T-helper 2 cell treated with Interferon-gamma antibody and Interleukin-4, amounts not matched to agents 5 μg/mL and 100 μg/mL, for 36 hours (primary cell): ENCODE measurements around the gene DDAH1.

Experiments used
- DNase-seq: peaks from one replicate; pipeline ENCODE4 v3.0.0; 2021; ENCODE audit warnings: low spot score
- H3K27ac Mint-ChIP-seq: one replicate; pipeline ENCODE4 v1.8.0; 2021; ENCODE audit warnings: mild to moderate bottlenecking, mixed read lengths
- H3K27me3 Mint-ChIP-seq: one replicate; pipeline ENCODE4 v1.8.0; 2021; ENCODE audit warnings: low read depth, mixed read lengths
- H3K36me3 Mint-ChIP-seq: one replicate; pipeline ENCODE4 v1.8.0; 2021; ENCODE audit warnings: low read depth, mixed read lengths
- H3K4me1 Mint-ChIP-seq: one replicate; pipeline ENCODE4 v1.8.0; 2021; ENCODE audit warnings: low read depth, mixed read lengths
- H3K4me3 Mint-ChIP-seq: one replicate; pipeline ENCODE4 v1.8.0; 2022; ENCODE audit warnings: mild to moderate bottlenecking, moderate library complexity, mixed read lengths
- H3K9me3 Mint-ChIP-seq: one replicate; pipeline ENCODE4 v1.8.0; 2021; ENCODE audit warnings: mixed read lengths

DDAH1 gene

DNA sequence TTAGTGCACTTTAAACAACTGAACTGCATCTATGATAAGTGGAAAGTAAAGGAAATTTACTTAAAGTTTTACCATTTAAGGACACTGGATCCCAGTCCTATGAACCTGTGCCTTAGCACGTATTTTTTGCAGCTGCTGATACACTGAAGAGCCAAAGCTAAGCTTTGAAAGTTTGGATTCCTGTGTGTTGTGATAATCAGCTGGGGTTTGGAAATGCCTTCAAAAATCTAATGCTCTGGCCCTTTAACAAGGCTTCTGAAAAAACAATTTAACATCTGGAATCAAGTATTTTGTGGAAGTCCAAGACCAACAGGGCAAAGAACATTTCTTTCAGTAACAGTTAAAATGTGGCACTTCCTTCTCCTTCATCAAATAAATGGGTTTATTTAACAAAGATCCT lies 51.8 kb downstream of the DDAH1 start:
- DNase-seq, result no peak
- Mint-ChIP-seq H3K9me3 (no peaks in the 10 kb centered on the region), H3K27ac (no peak overlapping the region), H3K4me3 (no peak overlapping the region), H3K4me1 (no peaks in the 10 kb centered on the region), H3K36me3 (no peaks in the 10 kb centered on the region), H3K27me3 (no peaks in the 10 kb centered on the region)

DNA sequence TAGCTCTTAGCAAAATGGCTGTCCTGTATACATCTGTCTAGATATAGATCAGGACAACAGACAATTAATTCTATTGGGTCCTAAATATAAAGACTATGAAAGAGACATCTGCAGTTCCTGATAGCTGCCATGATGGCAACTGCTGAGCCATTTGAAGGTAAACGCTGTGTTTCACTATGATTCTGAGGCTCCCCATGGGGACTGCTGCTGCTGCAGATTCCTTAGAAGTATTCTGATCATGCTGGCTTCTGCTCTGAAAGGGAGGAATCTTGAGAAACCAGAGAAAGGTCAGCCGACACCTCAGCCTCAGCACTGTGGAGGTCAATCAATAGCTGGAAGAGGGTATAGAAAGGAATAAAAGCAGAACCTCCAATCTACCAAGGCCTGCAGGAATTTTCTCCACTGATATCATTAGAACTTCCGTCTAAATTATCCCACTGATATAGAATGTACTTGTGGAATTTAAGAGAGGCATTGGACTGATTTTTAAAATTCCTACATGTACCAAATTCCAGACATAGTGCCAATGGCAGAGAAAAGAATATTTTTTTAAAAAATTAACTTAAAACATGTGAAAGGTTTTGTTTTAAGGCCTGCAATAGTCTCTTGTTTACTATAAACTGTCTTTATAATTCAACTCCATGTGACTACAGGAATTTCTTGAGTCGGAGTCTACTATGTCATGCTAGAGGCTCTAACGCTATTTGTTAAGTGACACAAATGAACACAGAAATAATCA lies 53.2 kb downstream of the DDAH1 start:
- Mint-ChIP-seq H3K27ac (no peak overlapping the region), H3K36me3 (no peaks in the 10 kb centered on the region), H3K27me3 (no peaks in the 10 kb centered on the region), H3K4me3 (no peak overlapping the region), H3K4me1 (no peaks in the 10 kb centered on the region), H3K9me3 (no peaks in the 10 kb centered on the region)
- no peak for DNase-seq

DNA sequence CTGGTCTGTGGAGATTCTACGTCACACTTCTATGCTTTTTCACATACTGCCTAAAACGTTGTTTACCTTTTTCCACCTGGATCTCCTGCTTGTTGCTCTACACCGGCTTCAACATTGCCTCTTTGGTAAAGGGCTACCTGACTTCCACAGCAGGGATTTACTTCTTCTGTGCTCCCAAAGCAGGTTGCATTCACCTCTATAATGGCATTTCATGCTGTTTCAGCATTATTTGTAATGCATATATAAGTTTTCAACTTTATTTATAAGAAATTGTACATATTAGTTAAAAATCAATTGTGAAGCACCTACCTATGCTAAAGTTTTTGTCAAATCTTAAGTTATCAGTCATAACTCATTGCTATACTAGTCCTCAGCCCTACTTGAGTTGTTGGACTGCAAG lies 55.4 kb downstream of the DDAH1 start:
- Mint-ChIP-seq H3K4me1 (no peaks in the 10 kb centered on the region), H3K4me3 (no peak overlapping the region), H3K27me3 (no peaks in the 10 kb centered on the region), H3K27ac (no peak overlapping the region), H3K9me3 (no peaks in the 10 kb centered on the region), H3K36me3 (no peaks in the 10 kb centered on the region)
- DNase-seq, result no peak

DNA sequence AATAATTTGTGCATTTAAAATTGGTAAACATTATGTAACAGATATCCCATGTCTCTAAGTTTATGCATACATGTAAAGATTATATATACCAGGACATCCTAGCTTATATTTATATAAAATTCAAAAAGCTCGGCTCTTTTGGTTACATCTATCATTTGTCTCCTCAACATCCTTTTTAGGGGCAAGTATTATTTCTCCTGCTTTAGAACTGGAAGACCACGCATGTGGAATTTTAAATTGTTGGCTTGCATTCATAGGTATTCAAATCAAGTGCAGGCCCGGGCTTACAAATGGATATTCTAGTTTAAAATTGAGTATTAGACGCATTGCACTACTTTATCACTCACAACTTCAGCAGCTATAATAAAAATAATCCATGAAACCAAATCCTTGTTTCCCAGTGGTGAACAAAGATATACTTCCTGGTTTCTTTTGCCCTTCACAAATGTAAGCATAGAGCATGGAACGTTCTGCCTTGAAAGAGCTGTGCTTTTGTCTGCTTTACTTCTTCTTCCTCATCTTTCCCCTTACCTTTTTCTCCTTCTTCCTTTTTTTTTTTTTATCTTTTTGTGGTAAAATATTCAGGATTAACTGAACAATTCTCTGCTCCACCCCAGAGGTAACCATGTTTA lies 57.1 kb downstream of the DDAH1 start:
- DNase-seq, result no peak
- Mint-ChIP-seq H3K9me3 (no peaks in the 10 kb centered on the region), H3K36me3 (no peaks in the 10 kb centered on the region), H3K4me3 (no peak overlapping the region), H3K27me3 (no peaks in the 10 kb centered on the region), H3K27ac (no peak overlapping the region), H3K4me1 (no peaks in the 10 kb centered on the region)

DNA sequence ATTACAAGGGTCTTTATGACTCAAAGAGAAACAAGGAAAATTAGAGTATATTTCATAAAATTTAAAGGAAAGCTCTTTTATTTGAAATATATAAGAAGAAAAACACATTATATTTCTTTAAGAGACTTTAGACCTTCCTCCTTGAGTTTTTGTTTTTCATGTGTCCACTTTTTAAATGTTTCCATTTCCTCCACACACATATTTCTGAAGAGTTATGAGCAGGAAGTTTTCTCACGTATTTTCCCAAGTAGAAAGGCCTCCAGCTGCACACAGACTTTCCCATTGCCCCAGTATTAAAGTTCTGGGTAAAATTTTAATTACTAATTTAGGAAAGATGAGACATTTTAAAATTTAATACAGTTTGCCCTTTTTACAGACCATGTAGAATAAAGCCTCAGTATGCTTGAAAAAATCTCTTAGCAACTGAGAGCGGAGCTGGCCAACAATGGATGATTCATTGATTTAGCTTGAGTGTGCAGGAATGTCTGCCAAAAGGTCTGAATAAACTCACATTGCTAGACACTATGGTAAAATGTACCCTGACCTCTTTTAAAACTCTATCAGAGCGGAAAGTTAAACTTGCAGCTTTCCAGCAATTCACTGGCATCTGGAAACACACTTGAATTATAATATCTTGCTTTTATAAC lies 57.9 kb downstream of the DDAH1 start:
- no peak for DNase-seq
- no peaks in the 10 kb centered on the region for H3K4me1 Mint-ChIP-seq
- H3K36me3 Mint-ChIP-seq, result no peaks in the 10 kb centered on the region
- no peak overlapping the region for H3K27ac Mint-ChIP-seq
- no peaks in the 10 kb centered on the region for H3K27me3 Mint-ChIP-seq
- no peaks in the 10 kb centered on the region for H3K9me3 Mint-ChIP-seq
- no peak overlapping the region for H3K4me3 Mint-ChIP-seq

DNA sequence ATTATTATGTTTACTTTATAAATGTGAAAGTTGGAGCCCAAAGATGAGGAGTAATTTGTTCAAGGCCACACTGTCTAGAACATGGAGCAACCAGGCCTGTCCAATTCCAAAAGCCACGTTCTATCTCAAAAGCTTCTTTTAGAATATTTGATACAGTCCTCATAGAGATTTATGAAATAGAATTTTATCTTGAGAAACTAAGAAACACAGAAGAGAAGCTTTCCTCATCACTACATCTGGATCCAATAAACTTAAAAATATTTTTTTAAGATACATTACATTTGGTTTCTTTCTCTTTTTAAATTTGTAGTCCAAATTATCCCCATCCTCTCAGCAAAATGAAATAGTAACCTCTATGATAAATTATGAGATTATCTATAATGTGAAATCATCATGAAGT lies 58.9 kb downstream of the DDAH1 start:
- H3K27me3 Mint-ChIP-seq, result no peaks in the 10 kb centered on the region
- H3K4me1 Mint-ChIP-seq, result no peaks in the 10 kb centered on the region
- no peak for DNase-seq
- H3K36me3 Mint-ChIP-seq, result no peaks in the 10 kb centered on the region
- no peak overlapping the region for H3K27ac Mint-ChIP-seq
- no peaks in the 10 kb centered on the region for H3K9me3 Mint-ChIP-seq
- H3K4me3 Mint-ChIP-seq, result no peak overlapping the region

DNA sequence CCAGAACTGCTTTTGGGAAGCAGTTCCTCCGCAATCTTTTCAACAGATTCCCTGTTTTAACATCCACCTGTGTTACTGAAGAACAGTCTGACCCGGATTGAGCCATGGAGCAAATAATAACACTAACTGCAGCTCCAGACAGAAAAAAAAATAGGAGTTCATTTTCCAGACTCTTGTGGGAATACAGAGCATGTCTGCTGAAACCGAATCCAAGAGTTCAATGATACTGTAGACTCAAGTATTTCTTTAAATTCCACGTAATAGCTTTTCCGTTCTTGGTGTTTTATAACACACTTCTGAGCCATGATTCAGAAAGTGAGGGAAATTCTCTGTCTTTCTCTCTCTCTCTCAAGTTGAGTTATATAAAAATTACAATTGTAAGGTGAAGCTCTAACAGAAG lies 60.6 kb downstream of the DDAH1 start:
- Mint-ChIP-seq H3K4me1 (no peaks in the 10 kb centered on the region), H3K36me3 (no peaks in the 10 kb centered on the region), H3K9me3 (no peaks in the 10 kb centered on the region), H3K27ac (no peak overlapping the region), H3K27me3 (no peaks in the 10 kb centered on the region), H3K4me3 (no peak overlapping the region)
- DNase-seq, result no peak

DNA sequence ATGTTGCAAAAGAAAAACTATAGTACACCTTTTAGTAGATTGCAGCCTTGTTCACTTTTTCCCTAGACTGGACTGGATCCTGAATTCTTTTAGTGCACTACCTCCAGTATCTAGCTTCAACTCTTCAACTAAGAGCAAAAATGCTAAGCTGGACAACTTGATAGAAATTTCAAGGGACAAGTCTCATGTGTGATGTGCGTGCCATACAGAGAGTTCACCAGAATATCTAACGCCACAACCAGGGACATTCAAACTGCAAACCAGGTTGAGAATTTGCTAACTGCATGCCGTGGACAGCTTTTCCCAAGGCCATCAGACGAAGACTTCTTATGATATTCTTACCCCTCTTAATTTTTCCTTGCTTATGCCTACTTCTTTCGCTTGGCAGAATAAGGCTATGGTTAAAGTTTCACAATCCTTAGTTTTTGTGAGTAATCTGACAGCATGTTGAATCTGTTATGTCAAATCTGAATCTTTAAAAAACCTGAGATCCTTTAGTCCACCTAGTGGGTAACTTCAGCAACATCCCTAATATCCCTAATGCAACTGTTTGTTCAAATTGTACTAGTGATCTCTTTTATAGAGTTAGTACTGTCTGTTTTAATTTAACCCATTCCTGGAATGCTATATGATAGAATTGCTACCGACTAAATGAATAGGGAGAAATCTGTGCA lies 66.4 kb downstream of the DDAH1 start:
- Mint-ChIP-seq H3K27me3 (peaks cover 5% of the 10 kb centered on the region), H3K36me3 (no peaks in the 10 kb centered on the region), H3K4me3 (no peak overlapping the region), H3K27ac (no peak overlapping the region), H3K9me3 (no peaks in the 10 kb centered on the region), H3K4me1 (no peaks in the 10 kb centered on the region)
- no peak for DNase-seq

DNA sequence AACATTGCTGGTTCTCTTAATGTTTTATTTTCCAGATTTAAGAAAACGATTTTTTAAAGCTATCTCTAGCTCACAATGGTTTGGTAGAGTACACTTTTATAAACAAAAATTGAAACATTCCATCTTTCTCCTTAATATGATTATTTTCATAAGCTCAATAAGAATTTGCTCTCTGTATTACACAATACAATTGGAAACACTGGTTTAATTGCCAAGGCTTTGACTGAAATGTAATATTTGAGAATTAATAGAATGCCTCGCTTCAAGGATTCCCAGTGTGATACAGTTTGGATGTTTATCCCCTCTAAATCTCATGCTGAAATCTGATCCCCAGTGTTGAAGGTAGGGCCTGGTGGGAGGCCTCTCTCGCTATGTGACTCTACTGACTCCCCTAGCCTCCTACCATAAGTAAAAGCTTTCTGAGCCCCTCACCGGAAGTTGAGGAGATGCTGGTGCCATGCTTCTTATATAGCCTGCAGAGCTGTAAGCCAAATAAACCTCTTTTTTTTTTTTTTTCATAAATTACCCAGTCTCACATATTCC lies 67.4 kb downstream of the DDAH1 start:
- no peak for DNase-seq
- H3K4me3 Mint-ChIP-seq, result no peak overlapping the region

DNA sequence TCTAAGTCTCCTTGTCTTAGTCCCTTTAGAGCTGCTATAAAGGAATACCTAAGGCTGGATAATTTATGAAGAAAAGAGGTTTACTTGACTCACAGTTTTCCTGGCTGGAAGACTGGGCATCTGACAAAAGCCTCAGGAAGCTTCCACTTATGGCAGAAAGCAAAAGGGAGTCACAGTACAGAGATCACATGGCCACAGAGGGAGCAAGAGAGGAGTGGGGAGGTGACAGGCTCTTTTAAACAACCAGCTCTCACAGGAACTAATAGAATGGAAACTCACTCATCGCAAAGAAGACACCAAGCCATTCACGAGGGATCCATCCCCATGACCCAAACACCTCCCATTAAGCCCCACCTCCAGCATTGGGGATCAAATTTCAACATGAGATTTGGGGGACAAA lies 68.8 kb downstream of the DDAH1 start:
- DNase-seq, result no peak
- Mint-ChIP-seq H3K4me1 (no peaks in the 10 kb centered on the region), H3K27me3 (peaks cover 5% of the 10 kb centered on the region), H3K9me3 (no peaks in the 10 kb centered on the region), H3K4me3 (no peak overlapping the region), H3K36me3 (no peaks in the 10 kb centered on the region), H3K27ac (no peak overlapping the region)

More for the DNA sequence above, 67.4 kb downstream of the DDAH1 start:
- Mint-ChIP-seq H3K4me1 (no peaks in the 10 kb centered on the region), H3K27me3 (peaks cover 5% of the 10 kb centered on the region), H3K9me3 (no peaks in the 10 kb centered on the region), H3K36me3 (no peaks in the 10 kb centered on the region), H3K27ac (no peak overlapping the region)

DNA sequence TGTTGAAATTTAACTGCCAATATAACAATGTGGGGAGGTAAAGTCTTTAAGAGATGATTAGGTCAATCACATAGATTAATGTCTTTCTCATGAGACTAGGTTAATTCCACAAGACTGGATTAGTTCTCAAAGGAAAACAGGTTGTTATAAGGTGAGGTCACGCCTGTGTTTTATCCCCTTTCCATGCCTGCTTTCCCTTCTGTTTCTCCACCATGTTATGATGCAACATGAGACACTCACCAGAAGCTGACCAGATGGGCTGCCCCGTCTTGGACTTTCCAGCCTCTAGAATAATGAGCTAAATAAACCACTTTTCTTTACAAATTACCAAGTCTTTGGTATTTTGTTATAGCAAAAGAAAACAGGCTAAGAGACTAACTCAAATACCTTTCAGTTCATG lies 70.8 kb downstream of the DDAH1 start:
- H3K9me3 Mint-ChIP-seq, result no peaks in the 10 kb centered on the region
- no peak overlapping the region for H3K27ac Mint-ChIP-seq
- peaks cover 5% of the 10 kb centered on the region for H3K27me3 Mint-ChIP-seq
- no peaks in the 10 kb centered on the region for H3K36me3 Mint-ChIP-seq
- H3K4me1 Mint-ChIP-seq, result no peaks in the 10 kb centered on the region
- no peak overlapping the region for H3K4me3 Mint-ChIP-seq
- no peak for DNase-seq

DNA sequence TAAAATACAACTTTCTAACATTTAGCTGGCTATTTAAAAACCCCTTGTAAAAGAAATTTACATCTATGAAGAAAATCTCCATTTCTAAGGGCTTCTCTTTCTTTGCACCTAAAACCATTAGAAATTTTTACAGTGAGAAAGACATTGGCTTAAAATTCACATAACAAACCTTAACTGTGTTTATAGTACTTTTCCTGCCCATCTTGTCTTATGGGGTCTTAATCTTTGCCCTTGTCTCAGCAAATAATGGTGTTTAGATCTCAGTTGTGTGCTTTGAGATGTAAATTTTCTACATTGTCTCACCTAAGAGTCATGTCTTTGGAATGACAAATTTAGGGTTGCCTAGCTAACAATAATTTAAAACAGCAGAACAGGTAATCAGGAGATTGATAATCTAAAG lies 71.5 kb downstream of the DDAH1 start:
- Mint-ChIP-seq H3K36me3 (no peaks in the 10 kb centered on the region), H3K27me3 (peaks cover 8% of the 10 kb centered on the region), H3K27ac (no peak overlapping the region), H3K4me3 (no peak overlapping the region), H3K4me1 (no peaks in the 10 kb centered on the region), H3K9me3 (no peaks in the 10 kb centered on the region)
- no peak for DNase-seq

DNA sequence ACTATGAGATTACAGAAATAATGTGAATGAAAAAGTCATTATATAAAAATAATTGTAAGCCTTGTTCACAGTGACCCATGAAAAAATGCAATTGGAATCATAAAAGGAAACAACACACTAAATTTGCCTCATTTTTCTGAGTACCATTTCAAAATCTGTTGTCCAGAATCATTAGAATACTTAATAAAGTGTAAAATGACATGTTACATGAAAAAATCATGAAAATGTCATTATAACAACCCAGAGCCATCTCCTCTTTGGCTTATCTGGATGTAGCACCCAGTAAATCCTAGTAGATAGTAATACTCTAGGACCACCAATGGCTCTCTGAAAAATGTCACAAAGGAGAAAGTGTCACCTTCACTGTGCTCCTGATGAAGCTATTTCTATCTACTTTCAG lies 76.5 kb downstream of the DDAH1 start:
- Mint-ChIP-seq H3K9me3 (no peaks in the 10 kb centered on the region), H3K4me1 (no peaks in the 10 kb centered on the region), H3K36me3 (no peaks in the 10 kb centered on the region), H3K27me3 (peaks cover 3% of the 10 kb centered on the region), H3K27ac (no peak overlapping the region), H3K4me3 (no peak overlapping the region)
- no peak for DNase-seq

DNA sequence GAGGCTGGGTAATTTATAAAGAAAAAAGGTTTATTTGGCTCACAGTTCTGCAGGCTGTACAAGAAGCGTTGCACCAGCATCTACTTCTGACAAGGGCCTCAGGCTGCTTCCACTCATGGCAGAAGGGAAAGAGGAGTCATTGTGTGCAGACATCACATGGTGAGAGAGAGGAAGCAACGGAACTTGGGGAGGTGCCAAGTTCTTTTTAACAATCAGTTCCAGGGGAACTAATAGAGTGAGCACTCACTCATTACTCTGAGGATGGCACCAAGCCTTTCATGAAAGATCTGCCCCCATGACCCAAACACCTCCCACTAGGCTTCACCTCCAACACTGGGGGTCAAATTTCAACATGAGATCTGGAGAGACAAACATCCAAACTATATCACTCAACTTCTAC lies 77.2 kb downstream of the DDAH1 start:
- H3K27me3 Mint-ChIP-seq, result peaks cover 3% of the 10 kb centered on the region
- no peaks in the 10 kb centered on the region for H3K9me3 Mint-ChIP-seq
- H3K4me3 Mint-ChIP-seq, result no peak overlapping the region
- H3K36me3 Mint-ChIP-seq, result no peaks in the 10 kb centered on the region
- no peak for DNase-seq
- no peaks in the 10 kb centered on the region for H3K4me1 Mint-ChIP-seq
- H3K27ac Mint-ChIP-seq, result no peak overlapping the region
